Measurements from ENCODE around the gene MCRIP1. TPM values are rescaled to one million over a fixed set of nuclear protein-coding genes. Genes with fewer than 3 reads are reported as not detected.

The MCRIP1 gene
- total and polyA plus RNA-seq, 9 of the 15 experiments (the other 6 are each of a cell fraction or from before 2014, with no cell fraction given) = 0.39 to 35.8 (median 9.7) TPM

GRCh38 chr17:81869221-81870130 is 36.4 kb upstream of the MCRIP1 start (continued):
- TF ChIP-seq CHAMP1 (IDR thresholded peaks at IDR 0.05) = no peak
- TF ChIP-seq ZBTB1 (CRISPR knock-in tag; IDR thresholded peaks at IDR 0.05; ENCODE audit: borderline replicate concordance, low read depth) = no peak
- no peak for TF ChIP-seq TBL1XR1 (IDR thresholded peaks at IDR 0.05; ENCODE audit: low read length in 2 of 2)
- TF ChIP-seq ZNF445 (CRISPR knock-in tag; IDR thresholded peaks at IDR 0.05; ENCODE audit: low read depth) = no peak
- no peak for TF ChIP-seq NFYB (IDR thresholded peaks at IDR 0.05; ENCODE audit: extremely low read depth, insufficient read length)
- no peak for TF ChIP-seq ZNF778 (CRISPR knock-in tag; IDR thresholded peaks at IDR 0.05)
- no peak for TF ChIP-seq ZKSCAN1 (IDR thresholded peaks at IDR 0.05; ENCODE audit: low read depth, low read length)
- TF ChIP-seq HMG20A (CRISPR knock-in tag; conservative IDR thresholded peaks at IDR 0.05) = no peak
- peak; percentile 33 for TF ChIP-seq SMAD1 (IDR thresholded peaks at IDR 0.05; ENCODE audit: low read depth, low read length, partially characterized antibody)
- no peak for TF ChIP-seq POLR3G (IDR thresholded peaks at IDR 0.05; ENCODE audit: extremely low read depth, insufficient read length, insufficient replicate concordance)
- no peak for TF ChIP-seq ELF1 (tag; IDR thresholded peaks at IDR 0.05)
- TF ChIP-seq DACH1 (IDR thresholded peaks at IDR 0.05; ENCODE audit: partially characterized antibody) = peak; percentile 8
- peak; percentile 42; the same call in 1 of the 2 replicates for TF ChIP-seq SAFB (IDR thresholded peaks at IDR 0.05; ENCODE audit: borderline replicate concordance, low read depth, low read length)
- TF ChIP-seq MGA (IDR thresholded peaks at IDR 0.05) = peak; percentile 8; the same call in 1 of the 2 replicates

All from K562 (cell line).